GM18907 (cell line): Measurements from ENCODE around the gene BTN1A1.
A peak's percentile ranks its signal among the peaks of the same experiment; 100 is the strongest.
"Not testable (repeated sequence)": the region's sequence is repeated elsewhere in the genome, so short reads cannot be mapped to it uniquely, and the experiment has no call there.

Experiments used
- ATAC-seq: cut with Tn5 transposase; IDR thresholded peaks from one replicate; pipeline ENCODE4 v1.9.1; 2021; ENCODE audit warnings: mild to moderate bottlenecking, moderate library complexity; ENCODE audit not compliant: unreplicated experiment

Gene BTN1A1

GRCh38 chr6:26500102-26500501, at the start of gene BTN1A1:
TSS of gene BTN1A1 (plus strand) at chr6:26500303. CDS start at chr6:26501287, 984 bp downstream.
- no peak for ATAC-seq

DNA sequence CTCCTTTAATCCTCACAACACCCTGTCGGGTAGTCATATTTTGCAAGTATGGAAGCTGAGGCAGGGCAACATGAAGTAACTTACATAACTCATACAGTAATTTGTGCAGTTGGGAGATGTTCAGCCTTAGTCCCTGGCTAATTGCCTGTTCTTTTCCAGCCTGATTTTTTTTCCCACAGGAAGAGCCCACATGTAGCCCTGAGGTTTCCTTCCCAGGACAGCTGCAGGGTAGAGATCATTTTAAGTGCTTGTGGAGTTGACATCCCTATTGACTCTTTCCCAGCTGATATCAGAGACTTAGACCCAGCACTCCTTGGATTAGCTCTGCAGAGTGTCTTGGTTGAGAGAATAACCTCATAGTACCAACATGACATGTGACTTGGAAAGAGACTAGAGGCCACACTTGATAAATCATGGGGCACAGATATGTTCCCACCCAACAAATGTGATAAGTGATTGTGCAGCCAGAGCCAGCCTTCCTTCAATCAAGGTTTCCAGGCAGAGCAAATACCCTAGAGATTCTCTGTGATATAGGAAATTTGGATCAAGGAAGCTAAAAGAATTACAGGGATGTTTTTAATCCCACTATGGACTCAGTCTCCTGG, 47.4 kb upstream of the BTN1A1 start:
- ATAC-seq, result no peak

GRCh38 chr6:26454631-26455030, 45.5 kb upstream of the BTN1A1 start:
- ATAC-seq, result no peak

GRCh38 chr6:26455357-26455970, 44.6 kb upstream of the BTN1A1 start:
- no peak for ATAC-seq

DNA sequence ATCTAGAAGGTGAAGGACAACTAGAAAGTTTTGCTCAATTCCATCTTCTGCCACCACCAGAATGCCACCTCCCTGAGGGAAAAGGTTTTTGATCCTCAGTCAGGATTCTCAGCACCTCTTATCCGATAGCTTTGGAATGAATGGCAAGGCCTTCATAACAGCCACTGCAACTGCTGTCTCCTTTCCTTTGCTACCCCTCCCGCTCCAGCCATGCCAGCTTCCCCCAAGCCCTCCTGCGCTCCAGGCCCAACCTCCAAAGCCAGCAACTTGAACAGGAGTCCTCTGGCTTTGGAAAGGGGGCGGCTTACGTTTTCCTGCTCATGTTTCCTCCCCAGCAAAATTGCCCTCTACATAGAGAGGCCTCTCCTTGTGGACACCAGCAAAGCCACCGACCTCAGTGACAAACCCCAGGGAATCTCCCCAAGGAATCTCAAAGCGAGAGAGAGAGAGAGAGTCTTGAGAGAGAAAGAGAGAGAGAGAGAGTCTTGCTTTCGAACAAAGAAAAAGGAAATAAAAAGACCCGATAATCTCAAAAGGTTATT, 42.8 kb upstream of the BTN1A1 start:
- ATAC-seq, result peak; percentile 28

GRCh38 chr6:26457806-26458688, 42.1 kb upstream of the BTN1A1 start, which contains the start of gene BTN2A1:
TSS of gene BTN2A1 (plus strand) at chr6:26457955. CDS start at chr6:26458637, 682 bp downstream.
- ATAC-seq, result peak; percentile 96

DNA sequence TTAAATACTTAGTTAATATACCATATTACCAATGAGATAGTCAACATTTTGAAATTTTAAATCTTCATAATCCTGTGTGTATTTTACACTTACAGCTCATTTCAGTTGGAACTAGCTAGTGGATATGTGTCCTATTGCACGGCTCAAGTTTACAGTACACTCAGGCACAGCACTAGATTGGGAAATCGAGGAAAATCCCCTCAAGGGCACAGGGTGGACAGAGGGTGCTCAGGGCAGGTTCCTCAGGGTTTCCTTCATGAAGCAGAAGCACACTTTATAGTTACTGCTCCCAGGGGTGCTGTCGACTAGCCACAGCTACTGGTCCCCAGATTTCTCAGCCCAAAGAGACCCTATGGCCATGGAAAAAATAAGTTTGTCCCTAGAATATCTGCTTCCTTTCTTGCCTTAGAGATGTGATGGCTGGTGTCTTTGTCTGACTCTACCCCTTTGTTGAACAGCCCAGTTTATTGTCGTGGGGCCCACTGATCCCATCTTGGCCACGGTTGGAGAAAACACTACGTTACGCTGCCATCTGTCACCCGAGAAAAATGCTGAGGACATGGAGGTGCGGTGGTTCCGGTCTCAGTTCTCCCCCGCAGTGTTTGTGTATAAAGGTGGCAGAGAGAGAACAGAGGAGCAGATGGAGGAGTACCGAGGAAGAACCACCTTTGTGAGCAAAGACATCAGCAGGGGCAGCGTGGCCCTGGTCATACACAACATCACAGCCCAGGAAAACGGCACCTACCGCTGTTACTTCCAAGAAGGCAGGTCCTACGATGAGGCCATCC, 40.9 kb upstream of the BTN1A1 start:
- ATAC-seq, result no peak

DNA sequence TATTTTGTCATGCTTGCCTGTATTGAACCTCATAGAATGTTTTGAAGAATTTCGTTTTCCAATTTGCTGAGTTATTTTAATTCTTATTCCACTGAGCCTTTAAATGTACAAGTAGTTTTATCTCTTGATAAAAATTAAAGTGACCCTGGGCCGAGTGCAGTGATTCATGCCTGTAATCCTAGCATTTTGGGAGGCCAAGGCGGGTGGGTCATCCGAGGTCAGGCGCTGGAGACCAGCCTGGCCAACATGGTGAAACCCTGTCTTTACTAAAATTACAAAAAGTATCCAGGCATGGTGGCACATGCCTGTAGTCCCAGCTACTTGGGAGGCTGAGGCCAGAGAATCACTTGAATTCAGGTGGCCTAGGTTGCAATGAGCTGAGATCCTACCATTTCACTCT, 38.8 kb upstream of the BTN1A1 start:
- ATAC-seq, result not testable (repeated sequence)

DNA sequence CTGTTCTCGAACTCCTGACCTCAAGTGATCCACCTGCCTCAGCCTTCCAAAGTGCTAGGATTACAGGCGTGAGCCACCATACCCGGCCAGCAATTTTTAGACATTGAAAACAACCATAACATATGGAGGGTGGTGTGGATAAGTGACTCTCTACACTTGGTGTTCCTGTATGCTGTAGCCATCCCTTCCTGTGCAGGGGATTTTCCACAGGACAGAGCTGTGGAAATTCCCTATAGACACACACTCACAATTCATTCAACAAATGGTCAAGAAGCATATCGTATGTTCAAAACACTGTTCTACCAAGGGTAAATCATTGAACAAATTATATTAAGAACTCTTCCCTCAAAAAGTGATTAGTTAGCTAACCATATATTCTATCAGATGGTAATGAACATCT, 36.1 kb upstream of the BTN1A1 start:
- ATAC-seq, result no peak

DNA sequence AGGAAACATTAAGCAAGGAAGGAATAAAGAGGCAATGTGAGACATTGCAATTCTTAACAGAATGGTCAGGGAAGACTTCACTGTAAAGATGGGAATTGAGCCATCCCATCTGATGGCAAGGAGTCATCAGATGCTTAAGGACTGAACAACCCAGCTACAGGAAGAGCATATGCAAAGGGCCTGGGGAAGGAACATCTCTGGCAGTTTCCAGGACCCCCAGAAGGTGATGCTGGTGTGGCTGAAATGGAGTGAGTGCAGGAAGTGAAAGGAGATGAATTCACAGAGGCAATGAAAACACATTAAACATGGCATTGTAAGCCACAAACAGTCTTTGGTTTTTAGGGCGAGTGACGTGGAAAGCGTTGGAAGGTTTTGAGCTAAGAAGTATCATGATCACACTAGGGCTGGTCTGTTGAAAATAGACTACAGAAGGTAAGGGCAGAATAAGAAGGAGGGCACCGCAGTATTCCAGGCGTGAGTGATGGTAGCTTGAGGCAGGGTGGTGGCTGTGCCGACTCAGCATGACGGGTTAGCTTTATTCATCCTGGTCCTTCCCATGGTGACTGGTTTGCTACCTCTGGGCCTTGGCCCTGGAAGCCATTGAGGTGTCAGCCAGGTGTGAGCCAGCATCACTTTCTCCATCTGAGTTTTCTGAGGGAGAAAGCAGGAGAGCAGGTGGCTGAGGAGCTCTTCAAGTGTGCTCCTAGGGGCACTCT, 35.5 kb upstream of the BTN1A1 start:
- no peak for ATAC-seq

DNA sequence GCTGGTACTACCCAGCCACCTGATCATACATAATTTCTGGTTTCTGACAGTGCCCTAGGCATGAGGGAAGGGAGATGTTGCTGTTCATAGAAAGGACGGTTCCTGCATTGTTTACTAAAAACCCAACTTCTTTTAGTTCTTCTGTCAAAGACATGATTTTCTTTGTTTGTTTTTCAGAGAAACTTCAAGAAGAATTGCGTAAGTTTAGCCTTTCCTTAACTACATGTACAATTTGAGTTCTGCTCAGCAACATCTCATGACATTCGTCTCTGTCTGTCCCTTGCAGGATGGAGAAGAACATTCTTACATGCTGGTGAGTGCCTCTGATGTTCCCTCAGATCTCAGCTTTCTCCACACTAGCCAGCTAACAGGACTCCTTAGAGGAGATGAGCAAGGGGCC, 34.3 kb upstream of the BTN1A1 start:
- no peak for ATAC-seq

DNA sequence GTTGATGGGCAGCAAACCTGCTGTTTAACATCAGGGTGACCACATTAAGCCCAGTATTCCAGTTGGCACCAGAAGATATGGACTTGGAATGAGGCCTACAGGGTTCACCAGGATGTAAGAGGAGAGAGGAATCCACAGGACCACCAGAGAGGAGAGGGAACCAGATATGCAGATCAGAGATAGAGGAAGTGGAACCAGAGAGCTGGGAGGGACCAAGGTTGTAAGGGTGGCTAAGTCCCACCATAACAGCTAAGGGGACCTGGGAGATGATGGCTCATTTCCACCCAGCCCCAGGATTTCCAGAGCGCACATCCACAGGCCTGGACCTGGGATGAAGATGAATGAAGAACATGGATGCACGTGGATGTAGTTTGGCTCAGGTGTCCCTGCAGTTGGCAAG, 31.3 kb upstream of the BTN1A1 start:
- ATAC-seq, result no peak

GRCh38 chr6:26470643-26471042, 29.5 kb upstream of the BTN1A1 start:
- no peak for ATAC-seq

- ATAC-seq, result no peak
Measured at GRCh38 chr6:26471970-26472369, 28.1 kb upstream of the BTN1A1 start.

- no peak for ATAC-seq
Measured at GRCh38 chr6:26472549-26473290, 27.4 kb upstream of the BTN1A1 start.

DNA sequence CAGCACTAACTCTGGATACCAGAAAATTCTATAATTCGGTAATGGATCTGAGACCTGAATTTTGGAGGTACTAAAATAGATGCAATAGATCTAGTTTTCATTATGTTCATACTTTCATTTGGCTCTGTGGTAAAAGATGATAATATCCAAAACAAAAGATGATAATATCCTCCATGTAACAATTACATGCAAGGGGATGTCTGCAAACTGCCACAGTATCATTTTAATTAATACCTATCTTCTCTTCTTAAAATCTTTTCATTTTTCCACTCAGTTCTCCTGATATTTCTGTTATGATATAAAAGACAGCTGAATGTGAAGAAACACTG, 26.7 kb upstream of the BTN1A1 start:
- ATAC-seq, result no peak

DNA sequence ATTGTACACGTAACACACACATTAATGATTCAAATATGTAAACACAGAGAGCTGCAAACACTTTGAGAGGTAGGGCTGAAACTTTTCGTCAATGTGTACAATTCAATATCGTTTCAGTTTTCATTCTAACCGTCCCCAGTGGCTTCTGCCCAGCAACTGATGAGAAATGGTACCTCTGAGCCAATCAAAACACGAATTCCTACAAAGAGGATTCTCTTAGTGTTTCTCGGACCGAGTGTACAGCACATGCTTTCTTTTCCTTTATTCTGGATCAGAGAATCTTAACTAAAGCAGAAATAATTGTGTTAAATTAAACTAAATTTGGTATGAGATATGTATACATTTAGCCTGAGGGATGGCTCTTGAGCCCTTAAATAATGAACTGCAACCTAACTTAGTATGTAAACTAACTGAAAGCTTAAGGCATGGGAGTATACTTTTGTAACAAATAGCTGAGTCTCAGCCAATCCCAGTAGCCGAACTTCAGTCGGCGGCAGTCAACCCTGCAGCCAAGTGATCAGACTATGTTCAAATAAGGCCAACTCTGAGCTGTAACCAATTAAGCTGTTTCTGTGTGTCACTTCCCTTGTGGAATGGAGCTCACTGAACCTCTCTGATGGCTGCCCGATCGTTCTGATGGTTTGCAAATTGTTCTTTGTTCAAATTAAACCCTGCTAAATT, 26.2 kb upstream of the BTN1A1 start:
- ATAC-seq, result peak; percentile 91

- ATAC-seq, result no peak
Measured at GRCh38 chr6:26474439-26474881, 25.6 kb upstream of the BTN1A1 start.
